NCI-H1930 (cell line): ENCODE results near the gene EXOSC2.

Experiments used
- DNase-seq, 2 experiments: peaks; one replicate each; lab custom pipeline; 2025; lab: John Stamatoyannopoulos, UW

EXOSC2 gene

GRCh38 chr9:130738281-130738680, 44.7 kb downstream of the EXOSC2 start:
- no peak for DNase-seq

DNA sequence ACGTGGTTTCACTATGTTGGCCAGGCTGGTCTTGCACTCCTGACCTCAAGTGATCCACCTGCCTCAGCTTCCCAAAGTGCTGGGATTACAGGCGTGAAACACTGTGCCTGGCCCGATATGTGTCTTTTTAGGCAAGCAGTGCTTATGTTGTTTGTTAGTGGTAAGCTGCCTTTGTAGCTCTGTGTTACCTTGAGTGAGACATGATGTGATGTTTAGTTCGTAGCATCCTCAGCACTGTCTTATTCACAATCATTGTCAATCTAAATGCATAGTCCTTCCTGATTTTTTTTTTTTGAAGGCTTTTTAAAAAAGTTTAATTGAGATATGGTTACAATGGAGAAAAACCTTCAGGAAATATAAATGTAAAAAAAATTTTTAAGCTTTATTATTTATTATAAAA, 45.5 kb downstream of the EXOSC2 start:
- DNase-seq: no peak

DNA sequence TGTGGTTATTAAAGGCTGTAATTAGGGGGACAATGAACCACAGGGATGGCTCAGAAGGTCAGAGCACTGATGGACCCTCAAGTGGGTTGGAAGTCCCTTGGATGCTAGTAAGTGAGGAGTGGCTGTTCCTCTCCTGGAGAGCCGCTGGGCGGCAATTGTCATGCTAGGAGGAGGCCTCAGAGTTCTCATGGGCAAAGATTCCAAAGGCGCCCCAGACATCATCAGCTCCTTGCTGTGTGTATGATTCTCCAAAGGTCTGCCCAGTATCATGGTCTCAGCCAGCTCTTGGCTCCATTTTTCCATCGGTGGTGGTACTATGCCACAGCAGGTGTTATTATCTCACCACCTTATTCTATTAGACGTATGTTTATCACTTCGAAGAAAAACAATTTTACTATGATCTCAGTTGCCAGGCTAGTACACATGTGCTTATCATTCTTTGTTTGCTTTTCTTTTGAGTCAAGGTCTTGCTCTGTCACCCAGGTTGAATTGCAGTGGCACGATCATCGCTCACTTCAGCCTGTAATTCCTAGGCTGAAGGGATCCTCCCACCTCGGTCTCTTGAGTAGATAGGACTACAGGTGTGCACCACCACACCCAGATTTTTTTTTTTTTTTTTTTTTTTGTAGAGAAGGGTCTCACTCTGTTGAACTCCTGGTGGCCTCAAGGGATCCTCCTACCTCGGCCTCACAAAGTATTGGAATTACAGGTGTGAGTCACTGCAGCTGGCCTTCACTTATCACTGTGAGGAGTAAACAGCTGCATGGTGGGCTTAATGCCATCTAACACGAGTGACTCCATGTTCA, 46.8 kb downstream of the EXOSC2 start:
- no peak for DNase-seq

DNA sequence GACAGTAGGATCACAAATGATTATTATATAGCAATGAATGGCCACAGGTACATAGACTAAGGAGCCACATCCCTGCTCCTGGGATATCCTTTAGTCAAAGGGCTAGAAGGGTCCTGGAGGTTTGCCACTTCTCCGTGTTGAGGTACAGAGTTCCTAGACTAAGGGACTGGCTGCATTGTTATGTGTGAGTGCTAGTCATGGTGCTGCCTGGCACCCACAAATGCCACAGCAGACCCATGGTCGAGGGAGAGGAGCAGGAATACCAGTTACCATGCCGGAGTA, 47.4 kb downstream of the EXOSC2 start:
- no peak for DNase-seq

DNA sequence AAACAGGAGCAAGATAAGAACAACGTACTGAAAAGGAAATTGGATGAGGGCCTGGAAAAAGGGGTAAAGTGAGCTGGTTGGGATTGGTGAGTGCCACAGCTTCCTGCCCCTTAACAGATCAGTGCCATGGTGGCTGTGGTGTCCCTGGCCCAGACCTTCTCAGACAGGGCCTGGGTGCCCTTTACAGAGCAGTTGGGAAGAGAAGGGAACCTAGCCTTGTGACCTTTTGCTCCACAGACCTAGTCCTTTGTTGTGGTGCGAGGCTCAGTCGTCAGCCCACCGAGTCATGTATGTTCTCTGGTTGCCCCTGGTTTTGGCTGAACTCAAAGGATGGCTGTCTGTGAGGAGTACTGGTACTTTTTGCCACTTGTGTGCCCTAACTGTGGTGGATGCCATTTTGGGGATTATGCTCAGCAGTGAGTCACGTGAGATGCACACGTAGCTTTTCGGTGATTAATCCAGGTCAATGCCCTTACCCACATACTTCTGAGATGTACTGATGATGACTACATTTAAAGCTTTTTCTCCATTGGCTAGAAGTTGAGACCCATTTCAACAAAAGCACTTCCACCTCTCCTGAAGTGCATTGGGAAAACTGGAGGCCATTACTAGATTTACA, 48.4 kb downstream of the EXOSC2 start:
- DNase-seq: no peak

- no peak for DNase-seq
Measured at GRCh38 chr9:130743656-130744055, 50.1 kb downstream of the EXOSC2 start.

DNA sequence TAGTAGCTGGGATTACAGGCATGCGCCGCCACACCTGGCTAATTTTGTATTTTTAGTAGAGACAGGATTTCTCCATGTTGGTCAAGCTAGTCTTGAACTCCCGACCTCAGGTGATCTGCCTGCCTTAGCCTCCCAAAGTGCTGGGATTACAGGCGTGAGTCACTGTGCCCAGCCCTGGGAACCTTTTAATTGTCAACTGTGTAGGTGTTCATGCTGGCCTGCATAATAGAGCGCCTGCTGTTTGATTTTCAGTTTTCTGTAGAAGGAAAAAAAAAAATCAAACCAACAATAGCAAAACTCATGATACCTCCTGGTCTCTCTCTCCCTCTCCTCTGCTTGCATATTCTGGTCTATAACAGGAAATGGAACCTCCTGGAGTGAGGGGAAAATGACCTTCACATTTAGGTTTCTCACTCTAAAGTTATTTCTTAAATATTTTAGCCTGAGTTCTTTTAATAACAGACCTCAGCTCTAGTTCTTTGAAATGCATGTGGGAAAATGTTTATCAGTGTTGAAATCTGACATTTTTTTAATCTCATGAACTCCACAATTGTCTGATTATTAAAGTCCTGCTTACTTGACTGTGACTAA, 51.7 kb downstream of the EXOSC2 start:
- DNase-seq: no peak

DNA sequence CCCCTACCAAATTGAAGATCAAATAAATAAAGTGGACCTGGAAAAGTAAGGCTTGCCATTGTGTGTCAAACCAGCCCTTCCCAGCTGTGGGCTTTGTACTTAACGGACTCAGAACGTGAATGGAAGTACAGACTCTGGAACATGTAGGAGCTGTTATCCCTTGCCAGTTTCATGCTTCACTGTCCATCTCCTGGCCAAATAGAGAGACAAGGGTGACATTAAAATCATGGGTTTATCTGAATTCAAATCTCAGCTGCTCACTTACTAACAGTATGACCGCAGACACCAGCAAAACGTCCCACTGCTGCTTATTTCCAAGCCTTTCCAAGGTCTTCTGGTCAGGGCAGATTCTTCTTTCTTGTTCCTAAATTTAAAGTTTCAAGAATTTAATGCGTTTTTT, 52.2 kb downstream of the EXOSC2 start:
- DNase-seq: no peak

DNA sequence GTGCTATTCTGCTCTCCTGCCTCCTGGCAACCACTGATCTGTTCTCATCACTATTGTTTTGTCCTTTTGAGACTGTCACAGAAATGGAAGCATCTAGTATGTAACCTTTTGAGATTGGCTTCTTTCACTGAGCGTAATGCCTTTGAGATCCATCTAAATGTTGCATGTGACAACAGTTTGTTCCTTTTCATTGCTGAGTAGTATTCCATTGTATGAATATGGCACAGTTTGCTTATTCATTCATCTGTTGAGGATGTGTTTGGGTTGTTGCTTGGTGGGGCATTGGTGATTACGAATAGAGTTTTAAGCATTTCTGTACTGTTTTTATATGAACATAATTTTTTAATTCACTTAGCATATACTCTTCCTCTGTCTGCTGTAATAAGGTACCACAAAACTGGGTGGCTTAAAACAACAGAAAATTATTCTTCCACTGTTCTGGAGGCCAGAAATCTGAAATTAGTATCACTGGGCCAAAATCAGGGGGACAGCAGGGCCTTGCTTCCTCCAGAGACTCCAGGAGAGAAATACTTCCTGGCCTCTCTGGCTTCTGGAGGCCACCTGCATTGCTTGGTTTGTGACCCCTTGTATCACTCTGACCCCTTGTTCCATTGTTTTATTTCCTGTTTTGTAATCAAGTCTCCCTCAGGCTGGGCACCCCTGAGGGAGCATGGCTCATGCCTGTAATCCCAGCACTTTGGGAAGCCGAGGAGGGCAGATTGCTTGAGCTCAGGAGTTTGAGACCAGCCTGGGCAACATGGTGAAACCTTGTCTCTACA, 53.0 kb downstream of the EXOSC2 start:
- no peak for DNase-seq

DNA sequence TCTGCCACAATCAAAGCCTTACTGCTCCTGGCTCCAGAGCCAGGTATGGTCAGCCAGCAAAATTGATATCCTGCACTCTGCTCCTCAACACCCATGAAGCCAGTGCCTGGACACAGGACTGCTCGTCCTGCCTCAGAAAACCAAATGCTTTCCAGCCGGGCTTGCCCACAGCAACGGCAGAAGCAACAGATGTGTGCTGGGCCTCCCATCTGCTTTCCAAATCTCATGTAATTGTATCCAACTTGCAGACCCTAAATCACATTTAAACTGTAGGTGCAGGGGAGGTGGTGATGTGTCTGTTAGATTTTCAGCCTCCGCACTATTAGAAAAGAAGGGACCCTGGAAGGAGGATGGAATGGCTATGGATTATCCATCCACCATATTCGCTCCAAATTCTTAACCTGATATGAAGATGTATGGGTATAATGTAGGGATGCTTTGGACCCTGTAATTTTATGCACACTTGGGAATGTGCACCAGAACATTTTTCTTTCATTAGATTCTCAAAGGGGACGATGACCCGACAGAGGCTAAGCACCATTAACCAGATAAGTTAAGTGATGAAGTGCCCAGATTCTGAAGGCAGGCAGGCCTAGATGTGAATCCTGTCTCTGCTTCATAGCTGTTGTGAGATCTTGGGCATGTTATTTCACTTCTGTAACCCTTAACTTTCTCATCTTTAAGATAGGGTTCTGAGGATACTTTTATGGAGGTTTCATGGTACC, 58.2 kb downstream of the EXOSC2 start:
- no peak for DNase-seq
